ENCODE measurements around the gene TDRD9.
"Not testable (repeated sequence)": the region's sequence is repeated elsewhere in the genome, so short reads cannot be mapped to it uniquely, and the experiment has no call there.

TDRD9 gene

GRCh38 chr14:103921855-103922200, 6.4 kb upstream of the TDRD9 start:
- not testable (repeated sequence) for DNase-seq

GRCh38 chr14:103923863-103924262, 4.4 kb upstream of the TDRD9 start:
- DNase-seq, result no peak

GRCh38 chr14:103925316-103925715, 2.9 kb upstream of the TDRD9 start:
- no peak for DNase-seq

GRCh38 chr14:103927566-103927965, 690 bp upstream of the TDRD9 start:
- DNase-seq, result no peak

GRCh38 chr14:103930051-103930604, 1.9 kb downstream of the TDRD9 start:
- DNase-seq, result no peak

GRCh38 chr14:103931422-103931821, 3.2 kb downstream of the TDRD9 start:
- no peak for DNase-seq

GRCh38 chr14:103932791-103933490, 4.7 kb downstream of the TDRD9 start:
- no peak for DNase-seq

GRCh38 chr14:103935102-103935501, 6.8 kb downstream of the TDRD9 start:
- no peak for DNase-seq

GRCh38 chr14:103941462-103941861, 13.2 kb downstream of the TDRD9 start:
- no peak for DNase-seq

GRCh38 chr14:103941973-103942736, 13.9 kb downstream of the TDRD9 start, which contains the start of gene RD3L:
Gene RD3L, minus strand, starts transcription at chr14:103942529. Its CDS starts 834 bp downstream, at chr14:103941695.
- no peak for DNase-seq

- peak; percentile 58 for DNase-seq
Measured at GRCh38 chr14:103943673-103944072, 15.4 kb downstream of the TDRD9 start.

- DNase-seq, result no peak
Measured at GRCh38 chr14:103946975-103947374, 18.7 kb downstream of the TDRD9 start.

GRCh38 chr14:103948442-103948841, 20.2 kb downstream of the TDRD9 start:
- DNase-seq, result no peak

- DNase-seq, result no peak
Measured at GRCh38 chr14:103949131-103949790, 21.0 kb downstream of the TDRD9 start.

GRCh38 chr14:103960457-103961055, 32.3 kb downstream of the TDRD9 start:
- no peak for DNase-seq

GRCh38 chr14:103961928-103962578, 33.8 kb downstream of the TDRD9 start:
- DNase-seq, result no peak

- no peak for DNase-seq
Measured at GRCh38 chr14:103966631-103967030, 38.4 kb downstream of the TDRD9 start.

GRCh38 chr14:103969961-103970360, 41.7 kb downstream of the TDRD9 start:
- no peak for DNase-seq

- no peak for DNase-seq
Measured at GRCh38 chr14:103973354-103973753, 45.1 kb downstream of the TDRD9 start.

GRCh38 chr14:103974575-103974974, 46.3 kb downstream of the TDRD9 start:
- no peak for DNase-seq

- not testable (repeated sequence) for DNase-seq
Measured at GRCh38 chr14:103980623-103981238, 52.5 kb downstream of the TDRD9 start.

- no peak for DNase-seq
Measured at GRCh38 chr14:103984196-103984595, 55.9 kb downstream of the TDRD9 start.
